Urothelium cell line (cell line): ENCODE data around the gene DUS3L.
"Not testable (repeated sequence)": the region's sequence is repeated elsewhere in the genome, so short reads cannot be mapped to it uniquely, and the experiment has no call there.

Experiments
- DNase-seq: peaks from one replicate; pipeline ENCODE4 v3.0.0; 2011; ENCODE audit warnings: low spot score, mixed read lengths
- FAIRE-seq: peaks from 2 replicates; lab custom pipeline; 2011; peaks lifted over from hg19 to GRCh38; lab: Jason Lieb, UNC

DUS3L gene

GRCh38 chr19:5800361-5801270 lies 9.7 kb upstream of the DUS3L start:
- FAIRE-seq, result no peak
- no peak for DNase-seq

GRCh38 chr19:5799247-5800241 lies 8.6 kb upstream of the DUS3L start:
- no peak for DNase-seq
- FAIRE-seq, result no peak

GRCh38 chr19:5798244-5798643 lies 7.3 kb upstream of the DUS3L start:
- FAIRE-seq (no peak), DNase-seq (no peak)

GRCh38 chr19:5795382-5795919 lies 4.5 kb upstream of the DUS3L start:
- DNase-seq (no peak), FAIRE-seq (no peak)

GRCh38 chr19:5793188-5793587 lies 2.2 kb upstream of the DUS3L start:
- FAIRE-seq, result no peak
- no peak for DNase-seq

- FAIRE-seq (no peak), DNase-seq (no peak)
These were observed 1.3 kb upstream of the DUS3L start for GRCh38 chr19:5792224-5792623.

- DNase-seq, result no peak
- FAIRE-seq, result no peak
These were observed 941 bp downstream of the DUS3L start for GRCh38 chr19:5789886-5790558.

- DNase-seq, result no peak
- no peak for FAIRE-seq
These were observed 1.6 kb downstream of the DUS3L start for GRCh38 chr19:5789351-5789761.

GRCh38 chr19:5788422-5788821 lies 2.5 kb downstream of the DUS3L start:
- FAIRE-seq (no peak), DNase-seq (no peak)

- FAIRE-seq, result no peak
These were observed 3.4 kb downstream of the DUS3L start for GRCh38 chr19:5787409-5788182.

GRCh38 chr19:5786593-5787408 lies 4.2 kb downstream of the DUS3L start:
- FAIRE-seq (peak; percentile 91), DNase-seq (no peak)

More at GRCh38 chr19:5787409-5788182, 3.4 kb downstream of the DUS3L start:
- no peak for DNase-seq

GRCh38 chr19:5785423-5785822 lies 5.5 kb downstream of the DUS3L start:
- DNase-seq (no peak), FAIRE-seq (no peak)

- no peak for FAIRE-seq
- no peak for DNase-seq
These were observed 6.3 kb downstream of the DUS3L start, which contains the start of gene PRR22 for GRCh38 chr19:5784581-5785147. PRR22 (minus strand) TSS chr19:5784746; CDS start chr19:5784660, 86 bp downstream.

- FAIRE-seq (no peak), DNase-seq (no peak)
These were observed 7.7 kb downstream of the DUS3L start for GRCh38 chr19:5782945-5783919.

- no peak for DNase-seq
- no peak for FAIRE-seq
These were observed 8.6 kb downstream of the DUS3L start for GRCh38 chr19:5782322-5782721.

GRCh38 chr19:5780916-5781315 lies 10.0 kb downstream of the DUS3L start:
- not testable (repeated sequence) for DNase-seq, FAIRE-seq

GRCh38 chr19:5778402-5778801 lies 12.6 kb downstream of the DUS3L start:
- FAIRE-seq (no peak), DNase-seq (no peak)
